Common myeloid progenitor, CD34-positive (primary cell): Measurements from ENCODE around the gene COMMD1.
"Not testable (repeated sequence)": the region's sequence is repeated elsewhere in the genome, so short reads cannot be mapped to it uniquely, and the experiment has no call there.

Experiments
- CTCF ChIA-PET: fragments of 350-600 bp; sonication (Branson Sonifier 250); formaldehyde crosslinking; loops from one replicate; lab custom pipeline; 2021; ENCODE audit warnings: antibody characterized with exemption; lab: Charles Lee
- POLR2A ChIA-PET: fragments of 350-600 bp; sonication (Branson Sonifier 250); formaldehyde crosslinking; loops from one replicate; lab custom pipeline; 2021; ENCODE audit warnings: antibody characterized with exemption; lab: Charles Lee
- DNase-seq, 3 donors: peaks; one replicate each; pipeline versions ENCODE4 v3.0.0 to v3.0.0-alpha.2; 2013
- H3K27ac ChIP-seq, 2 experiments: 1 replicate in 1 of 2; 2 replicates in 1 of 2; pipeline ENCODE4 v1.7.0; 2013; ENCODE audit warnings: inconsistent platforms in 2 of 2, low read length in 2 of 2, mild to moderate bottlenecking in 2 of 2, low read depth in 1 of 2, moderate library complexity in 1 of 2; ENCODE audit not compliant: severe bottlenecking in 2 of 2, insufficient read depth in 1 of 2, poor library complexity in 1 of 2
- H3K27me3 ChIP-seq, 5 experiments: replicated peaks in 2 of 5; 1 replicate in 3 of 5; 2 replicates in 2 of 5; pipeline versions ENCODE4 v1.6.1 to v1.7.0; 2013; ENCODE audit warnings: low read length in 4 of 5, mild to moderate bottlenecking in 2 of 5, moderate library complexity in 2 of 5, inconsistent platforms in 1 of 5; ENCODE audit not compliant: insufficient read depth in 5 of 5, control insufficient read depth in 4 of 5
- H3K36me3 ChIP-seq, 4 experiments: 1 replicate in 2 of 4; 2 replicates in 2 of 4; pipeline versions ENCODE4 v1.6.1 to v1.7.0; 2013; ENCODE audit warnings: low read length in 3 of 4, control low read depth in 1 of 4, mild to moderate bottlenecking in 1 of 4; ENCODE audit not compliant: control insufficient read depth in 4 of 4, insufficient read depth in 4 of 4
- H3K4me1 ChIP-seq, 4 experiments: 1 replicate in 3 of 4; 2 replicates in 1 of 4; pipeline versions ENCODE4 v1.6.1 to v1.7.1; 2013; ENCODE audit warnings: low read length in 3 of 4, mild to moderate bottlenecking in 3 of 4, control low read depth in 1 of 4, inconsistent platforms in 1 of 4, moderate library complexity in 1 of 4; ENCODE audit not compliant: control insufficient read depth in 4 of 4, insufficient read depth in 4 of 4; ENCODE audit errors: control extremely low read depth in 1 of 4
- H3K4me3 ChIP-seq, 7 experiments: 1 replicate in 4 of 7; 2 replicates in 3 of 7; pipeline versions ENCODE4 v1.5.1 to v1.7.0; 2013; ENCODE audit warnings: mild to moderate bottlenecking in 7 of 7, low read length in 6 of 7, moderate library complexity in 6 of 7, inconsistent platforms in 2 of 7, low read depth in 2 of 7, control low read depth in 1 of 7; ENCODE audit not compliant: insufficient read depth in 4 of 7, control insufficient read depth in 1 of 7; ENCODE audit errors: extremely low read depth in 1 of 7
- H3K9me3 ChIP-seq, 5 experiments: 1 replicate in 4 of 5; 2 replicates in 1 of 5; pipeline versions ENCODE4 v1.6.1 to v1.7.1; 2013; ENCODE audit warnings: low read length in 4 of 5, mild to moderate bottlenecking in 2 of 5, inconsistent platforms in 1 of 5, low read depth in 1 of 5, moderate library complexity in 1 of 5; ENCODE audit not compliant: control insufficient read depth in 4 of 5, insufficient read depth in 2 of 5; ENCODE audit errors: control extremely low read depth in 1 of 5
- WGBS: methylation state at CpG from one replicate; pipeline ENCODE4 v1.1.5; 2013; ENCODE audit not compliant: insufficient coverage; 5-methylcytosine and 5-hydroxymethylcytosine counted together

The COMMD1 gene

DNA sequence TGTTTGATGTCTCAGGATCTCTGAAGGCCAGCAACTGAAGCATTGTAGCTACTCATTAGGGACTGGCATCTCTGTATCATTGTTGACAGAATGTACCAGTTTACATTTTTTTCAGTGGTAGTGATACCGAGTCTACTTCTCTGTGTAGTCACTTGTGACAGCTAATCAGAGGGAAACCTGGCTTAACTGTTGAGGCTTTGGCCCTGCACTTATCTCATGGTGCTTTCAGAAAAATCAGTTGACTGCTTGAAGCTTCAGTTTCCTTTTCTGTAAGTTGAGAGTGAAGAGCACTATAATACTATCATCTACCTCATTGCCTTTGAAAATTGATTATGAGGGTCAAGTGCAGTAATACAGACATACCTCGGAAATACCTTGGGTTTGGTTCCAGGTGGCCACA lies 90.0 kb downstream of the COMMD1 start:
- H3K4me3 ChIP-seq: no peak overlapping the region
- peak in 2 of 3 donors; percentile 21 to 39 for DNase-seq
- WGBS: 10% methylated on average over 1 of the region's 2 CpGs
- H3K27ac ChIP-seq: no peak overlapping the region
- POLR2A ChIA-PET: no interaction called here
- H3K9me3 ChIP-seq: no peaks in the 10 kb centered on the region
- no peaks in the 10 kb centered on the region for H3K27me3 ChIP-seq
- H3K36me3 ChIP-seq: no peaks in the 10 kb centered on the region
- peaks cover 2 to 15% (median 6%) of the 10 kb centered on the region in 4 experiments for H3K4me1 ChIP-seq
- CTCF ChIA-PET: interaction anchor here (0.6 to 3.9 kb wide), 9 partner anchors 13 to 419 kb away, joined by 3 to 70 read pairs (median 4); no protein-coding TSS in a partner anchor

DNA sequence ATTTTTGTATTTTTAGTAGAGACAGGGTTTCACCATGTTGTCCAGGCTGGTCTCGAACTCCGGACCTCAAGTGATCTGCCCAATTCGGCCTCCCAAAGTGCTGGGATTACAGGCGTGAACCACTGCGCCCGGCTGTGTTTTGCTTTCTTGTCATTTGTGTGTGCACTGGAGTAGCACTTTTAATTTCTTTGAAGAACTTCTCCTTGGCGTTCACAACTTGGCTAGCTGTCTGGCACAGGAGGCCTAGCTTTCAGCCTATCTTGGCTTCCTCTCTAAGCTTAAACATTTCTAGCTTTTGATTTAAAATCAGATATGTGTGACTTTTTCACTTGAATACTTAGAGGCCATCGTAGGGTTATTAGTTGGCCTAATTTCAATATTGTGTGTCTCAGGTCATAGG lies 93.0 kb downstream of the COMMD1 start:
- 93% methylated on average over 6 of the region's 8 CpGs for WGBS
- POLR2A ChIA-PET: no interaction called here
- CTCF ChIA-PET: interaction anchor here (1.1 to 5.9 kb wide), 3 partner anchors 180 to 415 kb away, joined by 3 to 31 read pairs (median 3); no protein-coding TSS in a partner anchor

GRCh38 chr2:62000538-62000937 lies 95.1 kb downstream of the COMMD1 start:
- peaks cover 0 to 6% (median 2%) of the 10 kb centered on the region in 4 experiments for H3K36me3 ChIP-seq
- H3K4me3 ChIP-seq: no peak overlapping the region
- no peak for DNase-seq
- WGBS: 98% methylated on average over 5 of the region's 5 CpGs
- ChIA-PET POLR2A (no interaction called here), CTCF (interaction anchor here (0.8 to 5.9 kb wide), 6 partner anchors 8 to 410 kb away, joined by 3 to 31 read pairs (median 4); no protein-coding TSS in a partner anchor)
- H3K9me3 ChIP-seq: peaks cover 0 to 1% (median 0%) of the 10 kb centered on the region in 5 experiments
- H3K27ac ChIP-seq: no peak overlapping the region
- peaks cover 0 to 9% (median 2%) of the 10 kb centered on the region in 4 experiments for H3K4me1 ChIP-seq
- no peaks in the 10 kb centered on the region for H3K27me3 ChIP-seq

More for the DNA sequence above, 93.0 kb downstream of the COMMD1 start:
- H3K9me3 ChIP-seq: no peaks in the 10 kb centered on the region
- no peak overlapping the region for H3K27ac ChIP-seq
- peaks cover 2 to 11% (median 6%) of the 10 kb centered on the region in 4 experiments for H3K4me1 ChIP-seq
- H3K27me3 ChIP-seq: no peaks in the 10 kb centered on the region
- H3K36me3 ChIP-seq: peaks cover 0 to 6% (median 0%) of the 10 kb centered on the region in 4 experiments
- H3K4me3 ChIP-seq: no peak overlapping the region
- DNase-seq: no peak

DNA sequence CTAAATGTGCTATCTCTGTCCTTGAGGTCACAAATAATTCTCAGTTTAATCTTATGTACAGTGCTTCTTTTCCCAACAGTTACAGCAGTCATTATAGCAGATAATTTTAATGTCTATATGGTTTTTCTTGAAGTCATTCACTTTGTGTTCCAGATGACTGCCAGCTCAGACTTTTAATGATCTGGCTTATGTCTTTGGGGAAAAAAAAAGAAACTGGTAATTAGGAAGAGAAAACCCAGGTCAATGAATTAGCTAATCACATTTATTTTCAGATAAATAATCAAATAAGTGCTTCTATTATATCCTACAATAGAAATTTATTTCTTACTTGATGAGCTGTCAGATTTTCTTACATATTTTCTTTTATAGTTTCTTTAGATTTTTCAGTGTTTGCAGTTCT lies 96.0 kb downstream of the COMMD1 start:
- Histone ChIP-seq H3K4me3 (no peak overlapping the region), H3K36me3 (peaks cover 0 to 6% (median 2%) of the 10 kb centered on the region in 4 experiments), H3K27ac (no peak overlapping the region), H3K4me1 (peaks cover 0 to 7% (median 2%) of the 10 kb centered on the region in 4 experiments), H3K9me3 (peaks cover 0 to 1% (median 0%) of the 10 kb centered on the region in 5 experiments), H3K27me3 (no peaks in the 10 kb centered on the region)
- CTCF ChIA-PET: interaction anchor here (1.0 to 5.9 kb wide), 5 partner anchors 7 to 409 kb away, joined by 3 to 31 read pairs (median 3); no protein-coding TSS in a partner anchor
- DNase-seq: no peak
- POLR2A ChIA-PET: no interaction called here

DNA sequence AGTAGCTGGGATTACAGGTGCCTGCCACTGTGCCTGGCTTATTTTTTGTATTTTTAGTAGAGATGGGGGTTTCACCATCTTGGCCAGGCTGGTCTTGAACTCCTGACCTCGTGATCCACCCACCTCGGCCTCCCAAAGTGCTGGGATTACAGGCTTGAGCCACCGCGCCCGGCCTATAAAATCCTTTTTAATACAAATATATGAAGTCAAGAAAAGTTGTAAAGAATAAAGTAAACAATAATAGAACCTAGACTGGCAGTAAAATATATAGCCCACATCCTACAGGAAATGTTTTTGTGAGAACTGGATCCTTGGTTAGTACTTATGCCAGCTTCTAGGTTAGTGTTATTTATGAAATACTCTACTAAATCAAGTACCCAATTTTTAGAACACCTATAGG lies 99.0 kb downstream of the COMMD1 start:
- H3K9me3 ChIP-seq, H3K27me3 ChIP-seq, H3K36me3 ChIP-seq, H3K4me3 ChIP-seq, H3K4me1 ChIP-seq, POLR2A ChIA-PET: not testable (repeated sequence)
- CTCF ChIA-PET: interaction anchor here (0.7 to 1.2 kb wide), 3 partner anchors 9 to 102 kb away, joined by 3 read pairs; no protein-coding TSS in a partner anchor
- peak overlapping the region in 1 of 2 experiments; percentile 28 for H3K27ac ChIP-seq
- WGBS: no CpG with 5 or more reads among the region's 5 CpGs
- peak in 1 of 3 donors; percentile 17 for DNase-seq

DNA sequence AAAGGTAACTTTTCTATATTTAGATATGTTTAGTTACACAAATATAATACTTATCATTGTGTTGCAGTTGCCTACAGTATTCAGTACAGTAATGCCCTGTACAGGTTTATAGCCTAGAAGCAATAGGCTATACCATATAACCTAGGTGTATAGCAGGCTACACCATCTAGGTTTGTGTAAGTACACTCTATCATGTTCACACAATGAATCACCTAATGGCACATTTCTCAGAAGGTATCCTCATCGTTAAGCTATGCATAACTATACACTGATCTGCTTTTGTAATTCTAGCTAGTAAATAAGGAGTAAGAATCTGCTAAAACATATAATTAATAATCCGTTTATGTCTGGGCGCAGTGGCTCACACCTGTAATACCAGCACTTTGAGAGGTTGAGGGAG lies 102.1 kb downstream of the COMMD1 start:
- CTCF ChIA-PET: interaction anchor here (0.8 to 1.9 kb wide), 4 partner anchors 13 to 403 kb away, joined by 3 to 5 read pairs (median 4); no protein-coding TSS in a partner anchor
- peaks cover 0 to 4% (median 0%) of the 10 kb centered on the region in 4 experiments for H3K36me3 ChIP-seq
- H3K4me3 ChIP-seq: no peak overlapping the region
- H3K27ac ChIP-seq: no peak overlapping the region
- H3K9me3 ChIP-seq: peaks cover 0 to 1% (median 0%) of the 10 kb centered on the region in 5 experiments
- POLR2A ChIA-PET: no interaction called here
- DNase-seq: no peak
- WGBS: no CpG with 5 or more reads among the region's 3 CpGs
- H3K27me3 ChIP-seq: no peaks in the 10 kb centered on the region
- H3K4me1 ChIP-seq: peaks cover 0 to 12% (median 2%) of the 10 kb centered on the region in 4 experiments

- POLR2A ChIA-PET: no interaction called here
- WGBS: 71% methylated on average over 3 of the region's 3 CpGs
- CTCF ChIA-PET: interaction anchor here (0.6 to 1.0 kb wide), 2 partner anchors 10 to 59 kb away, joined by 3 read pairs; no protein-coding TSS in a partner anchor
- Histone ChIP-seq H3K27ac (no peak overlapping the region), H3K4me1 (peaks cover 0 to 8% (median 2%) of the 10 kb centered on the region in 4 experiments), H3K4me3 (no peak overlapping the region), H3K9me3 (no peaks in the 10 kb centered on the region), H3K27me3 (no peaks in the 10 kb centered on the region), H3K36me3 (no peaks in the 10 kb centered on the region)
- no peak for DNase-seq
Observed at GRCh38 chr2:62010632-62011256, 105.3 kb downstream of the COMMD1 start.
